ENCODE data around the gene LIN28A. TPM values are rescaled to one million over a fixed set of nuclear protein-coding genes. Genes with fewer than 3 reads are reported as not detected.
A peak's percentile ranks its signal among the peaks of the same experiment; 100 is the strongest.
"Not testable (repeated sequence)": the region's sequence is repeated elsewhere in the genome, so short reads cannot be mapped to it uniquely, and the experiment has no call there.

The LIN28A gene, protein sequence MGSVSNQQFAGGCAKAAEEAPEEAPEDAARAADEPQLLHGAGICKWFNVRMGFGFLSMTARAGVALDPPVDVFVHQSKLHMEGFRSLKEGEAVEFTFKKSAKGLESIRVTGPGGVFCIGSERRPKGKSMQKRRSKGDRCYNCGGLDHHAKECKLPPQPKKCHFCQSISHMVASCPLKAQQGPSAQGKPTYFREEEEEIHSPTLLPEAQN
- total RNA-seq (2014; rRNA removed), result under 0.01 TPM in 1 of 2 replicates, not detected in the other
- polyA plus RNA-seq (2012), result not detected

- no peak for DNase-seq (ENCODE audit: low read depth)
These were observed at the start of gene LIN28A for GRCh38 chr1:26410706-26411623. Gene LIN28A (plus strand): TSS chr1:26410817. CDS start chr1:26410892, 75 bp downstream.

DNA sequence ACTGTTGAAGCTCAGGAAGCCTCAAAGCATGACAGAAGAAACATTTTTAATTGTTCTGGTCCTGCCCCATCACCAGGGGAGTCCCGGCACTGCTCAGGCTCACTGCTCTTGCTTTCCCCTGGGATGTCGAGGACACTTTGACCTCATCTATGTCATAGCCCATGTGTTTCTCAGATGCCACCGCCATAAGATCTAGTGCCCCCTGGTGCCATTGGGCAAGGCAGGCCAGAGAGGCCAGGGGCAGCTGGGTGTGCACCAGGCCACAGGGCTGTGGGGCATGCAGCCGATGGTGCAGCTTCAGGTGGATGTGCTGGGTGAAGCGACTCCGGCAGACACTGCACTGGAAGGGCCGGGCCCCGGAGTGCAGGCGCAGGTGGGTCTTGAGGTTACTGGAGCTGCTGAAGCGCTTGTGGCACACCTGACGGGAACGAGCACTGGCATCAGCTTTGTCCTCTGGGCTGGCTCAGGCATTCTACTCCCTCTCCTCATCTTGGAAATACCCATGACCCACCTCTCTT, 49.0 kb upstream of the LIN28A start:
- DNase-seq (ENCODE audit: low read depth), result no peak

DNA sequence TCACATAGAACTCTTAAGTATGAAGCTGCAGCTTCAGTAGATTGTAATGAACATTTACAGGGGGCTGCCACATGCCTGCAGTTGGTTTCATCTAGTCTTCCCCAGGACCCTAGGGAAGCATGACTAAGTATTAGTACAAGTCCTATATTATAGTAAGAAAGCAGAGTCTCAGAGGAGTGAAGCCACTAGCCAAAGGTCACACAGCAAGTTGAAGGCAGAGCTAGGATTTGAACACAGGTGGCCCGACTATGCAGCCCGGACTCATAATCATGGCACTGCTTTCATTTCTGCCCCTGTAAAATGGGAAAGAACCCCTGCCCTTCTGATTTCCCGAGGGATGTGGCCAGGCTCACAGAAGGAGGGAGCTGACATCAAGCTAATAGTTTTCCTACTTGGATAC, 48.3 kb upstream of the LIN28A start:
- DNase-seq (ENCODE audit: low read depth), result no peak

DNA sequence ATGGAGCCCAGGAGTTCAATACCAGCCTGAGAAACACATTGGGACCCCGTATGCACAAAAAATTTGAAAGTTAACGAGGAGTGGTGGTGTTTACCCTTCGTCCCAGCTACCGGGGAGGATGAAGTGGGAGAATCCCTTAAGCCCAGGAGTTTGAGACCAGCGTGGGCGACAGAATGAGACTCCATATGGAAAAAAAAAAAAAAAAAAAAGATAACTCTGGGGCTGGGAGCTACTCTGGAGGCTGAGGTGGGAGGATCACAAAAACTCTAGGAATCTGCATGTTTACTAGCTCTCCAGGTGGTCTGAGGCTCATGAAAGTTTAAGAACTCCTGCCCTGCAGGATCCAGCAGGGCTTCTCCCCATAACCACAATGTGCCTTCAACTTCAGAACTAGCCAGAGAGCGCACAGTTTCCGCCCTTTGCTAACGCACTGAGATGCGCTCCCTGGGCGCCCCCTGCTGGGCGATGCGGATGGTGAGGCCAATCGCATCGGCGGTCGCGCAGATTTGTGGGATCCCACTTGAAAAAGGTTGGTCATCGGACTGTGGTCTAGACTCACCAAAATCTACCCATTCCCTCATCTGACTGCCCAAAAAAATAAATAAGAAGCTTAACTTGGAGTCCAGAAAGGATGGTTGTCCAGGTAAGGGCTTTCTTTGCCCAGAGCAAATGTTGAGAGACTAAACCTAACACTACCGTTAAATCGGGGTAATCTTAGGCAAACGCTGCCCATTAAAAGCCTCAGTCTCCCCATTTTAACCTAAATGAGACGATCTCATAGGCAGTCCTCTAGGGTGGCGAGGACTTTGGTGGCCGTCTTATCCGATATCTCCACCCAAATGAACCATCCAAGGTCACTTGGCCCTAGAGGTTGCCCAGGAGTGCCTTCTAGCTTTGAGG, 46.8 kb upstream of the LIN28A start:
- DNase-seq (ENCODE audit: low read depth), result peak; percentile 71

GRCh38 chr1:26364956-26365355, 45.7 kb upstream of the LIN28A start:
- DNase-seq (ENCODE audit: low read depth), result no peak

- no peak for DNase-seq (ENCODE audit: low read depth)
These were observed 43.2 kb upstream of the LIN28A start for GRCh38 chr1:26367441-26367840.

GRCh38 chr1:26368006-26368405, 42.6 kb upstream of the LIN28A start:
- DNase-seq (ENCODE audit: low read depth), result no peak

DNA sequence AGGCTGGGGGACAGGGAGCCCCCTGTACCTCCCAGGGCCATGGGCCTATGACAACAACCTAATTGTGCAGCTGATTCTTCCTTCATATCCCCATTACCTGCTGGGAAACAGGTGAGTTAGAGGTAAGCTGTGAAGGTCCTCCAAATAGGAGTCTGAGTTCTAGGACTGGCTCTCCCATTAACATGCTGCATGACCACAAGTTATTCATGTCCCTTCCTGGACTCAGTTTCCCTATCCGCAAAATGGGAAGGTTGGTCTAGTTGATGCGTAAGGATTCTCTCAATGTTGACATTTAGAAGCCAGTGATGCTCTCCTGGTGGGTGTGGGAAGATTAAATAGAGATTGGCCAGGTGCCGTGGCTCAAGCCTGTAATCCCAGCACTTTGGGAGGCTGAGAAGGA, 42.1 kb upstream of the LIN28A start:
- DNase-seq (ENCODE audit: low read depth), result no peak

GRCh38 chr1:26370591-26371382, 39.8 kb upstream of the LIN28A start:
- DNase-seq (ENCODE audit: low read depth), result no peak

DNA sequence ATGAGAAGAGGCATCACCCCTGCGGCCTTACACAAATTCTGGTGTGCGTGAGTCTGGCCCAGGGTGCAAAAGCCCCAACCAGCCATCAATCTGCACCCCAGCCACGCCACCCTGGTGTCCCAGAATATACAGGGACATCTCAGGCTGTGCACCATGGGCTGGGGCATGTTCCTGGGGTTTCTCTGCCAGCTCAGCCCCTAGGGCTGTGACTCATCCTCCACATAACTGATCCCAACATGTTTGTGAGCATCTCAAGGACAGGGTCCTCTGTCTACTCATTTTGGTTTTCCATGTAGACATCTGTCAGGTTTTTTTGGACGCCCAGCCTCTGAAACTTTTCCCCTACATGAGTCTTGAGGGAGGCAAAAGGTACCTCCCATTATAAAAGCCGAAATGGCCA, 38.6 kb upstream of the LIN28A start:
- DNase-seq (ENCODE audit: low read depth), result no peak

GRCh38 chr1:26372611-26373010, 38.0 kb upstream of the LIN28A start, which contains the start of gene ZNF683:
Gene ZNF683 (minus strand): TSS chr1:26372750. CDS start chr1:26368571, 4,179 bp downstream.
- DNase-seq (ENCODE audit: low read depth), result not testable (repeated sequence)

- no peak for DNase-seq (ENCODE audit: low read depth)
These were observed 37.3 kb upstream of the LIN28A start for GRCh38 chr1:26373281-26373680.

GRCh38 chr1:26373789-26374188, 36.8 kb upstream of the LIN28A start:
- no peak for DNase-seq (ENCODE audit: low read depth)

DNA sequence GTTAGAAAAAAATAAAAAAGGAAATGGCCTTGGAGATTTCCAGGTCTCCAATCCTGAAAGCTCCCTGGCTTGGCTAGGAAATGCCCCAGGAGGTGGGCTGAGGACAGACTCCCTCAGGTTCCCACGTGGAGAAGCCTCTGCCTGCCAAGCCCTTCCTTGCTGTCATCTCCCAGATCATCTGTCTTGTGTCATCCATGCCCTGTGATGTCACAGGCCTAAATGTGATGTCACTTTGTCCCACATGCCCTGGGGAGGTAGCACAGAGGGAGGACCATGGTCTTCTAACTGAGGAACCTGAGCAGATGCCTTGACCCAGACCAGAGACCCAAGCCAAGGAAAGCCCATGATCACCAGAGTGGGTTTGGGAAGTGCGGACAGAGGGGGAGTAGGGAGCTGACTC, 36.3 kb upstream of the LIN28A start:
- not testable (repeated sequence) for DNase-seq (ENCODE audit: low read depth)

DNA sequence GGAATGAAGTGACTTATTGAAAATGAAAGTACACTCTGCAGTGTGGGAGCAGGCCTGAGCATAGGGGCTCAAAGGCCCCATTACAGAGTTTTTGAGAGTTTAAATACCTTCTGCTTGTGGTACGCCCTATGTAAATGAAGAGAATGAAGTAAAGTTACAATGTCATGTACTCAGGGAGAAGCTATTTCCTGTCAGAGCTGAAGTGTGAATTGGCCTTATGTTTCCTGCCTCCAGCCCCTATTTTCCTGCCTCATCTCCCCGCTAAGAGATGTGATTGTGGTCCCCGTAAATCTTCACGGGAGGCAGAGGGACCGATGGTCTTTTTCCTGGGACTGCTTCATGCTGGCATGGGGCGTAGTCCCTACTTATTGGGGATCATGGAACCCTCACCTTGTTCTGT, 35.5 kb upstream of the LIN28A start:
- no peak for DNase-seq (ENCODE audit: low read depth)

DNA sequence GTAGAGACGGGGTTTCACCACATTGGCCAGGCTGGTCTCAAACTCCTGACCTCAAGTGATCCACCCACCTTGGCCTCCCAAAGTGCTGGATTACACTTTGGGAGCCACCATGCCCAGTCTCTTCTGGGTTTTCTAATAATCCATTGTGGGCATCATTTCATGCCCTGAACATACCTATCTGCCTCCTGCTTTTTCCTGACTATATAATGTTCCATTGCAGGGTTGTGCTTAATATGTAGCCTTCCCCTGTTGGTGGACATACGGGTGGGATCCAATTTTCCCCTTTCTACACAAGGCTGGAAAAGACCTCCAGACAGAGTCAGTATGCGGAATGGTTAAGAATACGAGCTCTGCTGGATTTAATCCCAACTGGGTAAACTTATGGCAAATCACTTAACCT, 34.6 kb upstream of the LIN28A start:
- no peak for DNase-seq (ENCODE audit: low read depth)

- DNase-seq (ENCODE audit: low read depth), result peak; percentile 91
These were observed 32.3 kb upstream of the LIN28A start for GRCh38 chr1:26378088-26378878.

- DNase-seq (ENCODE audit: low read depth), result no peak
These were observed 31.8 kb upstream of the LIN28A start for GRCh38 chr1:26378879-26379251.

DNA sequence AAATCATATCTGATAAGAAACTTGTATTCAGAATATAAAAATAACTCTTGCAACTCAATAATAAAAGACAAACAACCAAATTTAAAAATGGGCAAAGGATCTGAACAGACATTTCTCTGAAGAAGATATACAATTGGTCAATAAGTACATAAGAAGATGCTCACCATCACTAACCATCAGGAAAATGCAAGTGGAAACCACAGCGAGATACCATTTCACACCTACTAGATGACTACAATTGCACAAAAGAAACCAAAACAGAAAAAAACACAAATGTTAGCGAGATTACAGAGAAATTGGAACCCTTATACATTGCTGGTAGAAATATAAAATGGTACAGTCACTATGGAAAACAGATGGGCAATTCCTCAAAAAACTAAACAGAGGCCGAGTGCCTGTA, 26.5 kb upstream of the LIN28A start:
- DNase-seq (ENCODE audit: low read depth), result no peak

DNA sequence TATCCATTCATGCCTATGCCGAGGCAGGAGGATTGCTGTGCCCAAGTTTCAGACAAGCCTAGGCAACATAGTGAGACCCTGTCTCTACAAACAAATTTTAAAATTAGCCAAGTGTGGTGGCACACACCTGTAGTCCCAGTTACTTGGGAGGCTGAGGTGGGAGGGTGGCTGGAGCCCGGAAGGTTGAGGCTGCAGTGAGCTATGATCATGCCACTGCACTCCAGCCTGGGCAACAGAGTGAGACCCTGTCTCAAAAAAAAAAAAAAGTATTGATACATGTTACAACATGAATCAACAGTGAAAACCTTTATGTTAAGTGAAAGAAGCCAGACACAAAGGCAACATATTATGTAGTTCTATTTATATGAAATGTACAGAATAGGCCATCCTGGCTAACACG, 25.6 kb upstream of the LIN28A start:
- DNase-seq (ENCODE audit: low read depth), result not testable (repeated sequence)
